ENCODE measurements around the gene RNF8.

Gene RNF8

DNA sequence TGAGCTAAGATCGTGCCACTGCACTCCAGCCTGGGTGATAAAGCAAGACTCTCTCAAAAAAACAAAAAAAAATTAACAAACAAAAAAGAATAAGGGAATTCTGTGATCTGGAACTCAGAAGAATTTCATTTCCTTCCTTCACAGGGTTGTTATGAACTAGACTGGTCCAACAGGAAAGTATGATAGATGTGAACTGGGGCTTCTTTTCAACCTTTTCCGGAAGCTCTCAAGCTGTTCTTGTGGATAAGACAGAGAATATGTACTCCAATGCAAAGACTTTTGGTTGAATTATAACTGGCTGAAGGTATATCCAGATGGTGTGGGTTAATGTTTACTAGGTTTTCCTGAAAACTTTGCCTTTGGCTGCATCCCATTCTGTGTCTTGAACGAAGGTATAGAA lies 5.3 kb downstream of the RNF8 start:
- DNase-seq (ENCODE audit: low spot score) = no peak

DNA sequence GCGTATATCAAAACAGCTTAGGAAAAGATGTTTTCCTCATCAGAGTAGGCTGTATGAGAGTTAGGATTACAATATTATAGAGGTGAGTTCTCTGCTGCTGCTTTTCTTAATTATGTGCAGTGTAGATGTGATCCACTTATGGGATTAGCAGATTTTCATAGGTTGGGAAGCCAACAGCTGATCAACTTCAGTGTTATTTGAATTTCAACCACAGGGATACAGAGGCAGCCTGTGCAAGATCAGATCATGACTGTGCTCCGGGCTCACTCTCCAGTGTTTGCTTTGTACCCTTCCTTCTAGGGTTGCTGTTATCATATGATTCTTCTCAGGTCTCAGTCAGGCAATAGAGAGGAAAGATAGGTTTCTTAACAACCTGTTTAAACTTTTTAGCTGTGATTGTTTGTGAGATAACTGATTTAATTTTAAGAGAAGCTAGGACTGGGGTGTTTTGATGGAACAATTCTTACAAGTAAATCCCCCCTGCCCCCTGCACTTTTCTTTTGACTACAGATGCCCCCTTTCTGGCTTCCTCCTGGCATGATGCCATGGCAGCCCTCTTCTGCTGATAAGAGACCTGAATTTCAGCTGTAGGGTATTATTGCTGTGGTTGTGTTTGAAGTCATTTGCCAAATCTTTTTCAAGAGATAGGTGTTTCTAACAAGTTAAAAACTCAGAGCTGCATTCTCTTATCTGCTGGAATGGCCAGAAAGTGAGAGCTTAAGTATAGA lies 8.5 kb downstream of the RNF8 start:
- DNase-seq (ENCODE audit: low spot score) = no peak

DNA sequence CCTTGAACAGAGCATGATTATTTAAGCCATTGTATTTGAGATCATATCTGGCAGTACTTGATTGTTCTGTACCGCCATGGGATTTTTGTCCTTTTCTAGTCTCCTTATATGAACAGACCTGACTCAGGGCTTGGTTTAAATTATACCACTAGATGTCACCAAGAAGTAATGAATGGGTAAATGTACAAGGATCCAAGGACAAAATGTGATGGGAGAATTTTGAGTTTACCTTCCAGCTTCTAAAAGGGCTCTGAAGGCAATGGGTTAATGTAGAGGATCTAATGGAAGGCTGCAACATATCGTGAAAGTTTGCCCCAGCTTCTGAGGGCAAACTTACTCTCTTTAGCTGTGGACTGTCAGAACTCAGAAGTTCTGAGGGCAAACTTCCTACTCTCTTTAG lies 12.0 kb downstream of the RNF8 start:
- peak; percentile 29 for DNase-seq (ENCODE audit: low spot score)

DNA sequence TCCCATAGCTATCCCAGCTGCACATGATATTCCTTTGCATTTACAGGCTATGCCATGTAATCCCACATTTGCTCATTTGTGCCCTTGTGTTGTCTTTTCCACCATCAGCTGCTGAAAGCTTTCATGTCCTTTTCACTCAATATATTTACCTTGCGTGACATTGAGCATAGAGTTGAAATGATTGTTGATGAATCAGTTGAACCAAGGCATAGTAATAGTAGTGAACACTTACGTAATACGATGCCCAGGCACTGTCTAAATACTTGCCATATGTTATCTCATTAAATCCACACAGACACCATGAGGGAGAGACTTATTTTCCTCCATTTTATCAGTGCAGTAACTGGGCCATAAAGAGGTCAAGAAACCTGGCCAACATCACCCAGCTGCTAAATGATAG lies 13.1 kb downstream of the RNF8 start:
- no peak for DNase-seq (ENCODE audit: low spot score)

DNA sequence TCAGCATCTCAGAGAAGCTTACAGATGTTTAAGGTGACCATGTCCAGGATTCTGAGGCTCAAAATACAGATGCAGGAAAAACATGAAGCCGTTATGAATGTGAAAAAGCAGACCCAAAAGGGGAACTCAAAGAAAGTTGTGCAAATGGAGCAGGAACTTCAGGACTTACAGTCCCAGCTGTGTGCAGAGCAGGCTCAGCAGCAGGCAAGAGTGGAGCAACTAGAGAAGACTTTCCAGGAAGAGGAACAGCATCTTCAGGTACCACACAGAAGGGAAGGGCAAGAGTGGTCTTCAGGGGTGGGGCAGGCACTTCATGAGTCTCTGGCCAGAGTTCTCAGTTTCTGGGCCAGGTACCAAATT lies 15.2 kb downstream of the RNF8 start:
- no peak for DNase-seq (ENCODE audit: low spot score)

DNA sequence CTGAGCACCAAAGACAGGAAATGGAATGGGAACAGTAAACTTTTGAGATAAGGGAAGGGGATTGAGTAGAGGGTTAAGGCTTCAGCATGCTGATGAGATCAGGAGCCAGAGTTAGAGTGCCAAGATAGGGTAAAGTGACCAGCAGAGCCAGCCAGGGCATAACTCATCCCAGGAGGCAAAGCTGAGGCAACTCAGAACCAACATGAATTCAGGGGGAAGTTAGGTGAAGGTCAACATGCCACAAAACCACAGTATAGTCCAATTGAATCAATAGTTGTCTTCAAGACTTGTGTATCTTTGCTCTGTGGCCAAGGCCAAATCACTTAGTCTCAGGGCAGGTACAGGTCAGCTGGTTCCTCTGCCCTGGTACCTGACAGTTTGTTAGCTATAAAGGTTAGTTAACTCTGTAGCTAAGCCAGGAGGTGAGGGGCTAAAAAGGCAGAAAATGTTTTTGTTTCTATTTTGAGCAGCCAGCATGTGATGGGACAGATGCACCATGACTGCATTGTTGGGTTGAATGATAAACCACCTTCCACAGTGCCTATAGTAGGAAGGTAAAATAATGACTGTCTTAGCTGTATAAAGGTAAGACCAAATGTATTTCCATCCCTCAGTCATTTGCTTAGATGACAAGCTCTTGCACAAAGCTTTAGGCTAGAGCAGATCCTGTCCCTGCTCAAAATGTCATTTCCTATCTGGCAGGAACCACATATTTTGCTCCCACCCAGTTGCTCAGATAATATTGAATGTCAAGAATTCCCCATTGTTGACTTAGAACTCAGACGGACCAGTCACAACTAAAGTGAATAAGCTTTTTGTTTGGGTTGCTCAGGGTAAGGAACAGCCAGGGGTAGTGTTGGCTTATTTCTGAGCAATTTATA lies 15.8 kb downstream of the RNF8 start:
- DNase-seq (ENCODE audit: low spot score) = no peak

DNA sequence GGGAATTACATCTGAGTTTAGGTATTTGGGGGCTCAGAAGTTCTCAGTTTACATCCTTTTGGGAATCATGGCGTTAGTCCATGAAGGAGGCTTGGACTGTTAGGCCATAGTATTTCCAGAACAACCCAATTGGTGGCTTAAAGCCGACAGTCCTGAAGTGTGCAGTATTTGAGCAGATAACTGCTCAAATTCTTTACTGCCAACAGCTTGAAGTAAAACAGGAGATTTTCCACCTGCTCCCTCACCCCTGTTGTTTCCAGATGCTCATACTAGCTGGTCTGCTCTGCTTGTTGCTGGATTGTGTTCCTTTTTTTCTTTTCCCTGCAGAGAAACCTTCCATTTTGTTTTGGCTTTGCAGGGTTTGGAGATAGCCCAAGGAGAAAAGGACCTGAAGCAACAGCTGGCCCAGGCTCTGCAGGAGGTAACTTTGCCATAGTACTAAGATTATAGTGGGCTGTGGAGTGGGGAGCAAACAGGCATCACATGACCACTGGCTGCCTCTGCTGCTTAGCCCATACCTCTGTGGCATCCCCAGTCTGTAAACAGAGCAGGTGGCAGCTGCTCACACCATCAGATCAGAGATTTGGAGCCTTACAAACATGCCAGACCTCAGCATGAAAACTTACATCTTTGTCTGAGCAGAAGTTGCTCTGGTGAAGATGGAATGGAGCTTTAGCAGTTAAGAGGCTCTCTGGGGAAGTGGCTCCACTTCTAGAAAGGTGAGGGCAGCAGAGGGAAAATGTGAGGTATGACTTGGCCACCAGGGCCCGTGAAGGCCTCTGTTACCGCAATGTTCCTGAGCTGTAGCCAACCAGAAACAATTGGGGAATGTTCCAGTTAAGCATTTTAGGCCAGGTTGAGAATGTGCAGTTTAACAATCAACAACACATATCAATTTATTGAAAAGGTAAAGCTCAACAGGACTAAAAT lies 17.6 kb downstream of the RNF8 start:
- no peak for DNase-seq (ENCODE audit: low spot score)

DNA sequence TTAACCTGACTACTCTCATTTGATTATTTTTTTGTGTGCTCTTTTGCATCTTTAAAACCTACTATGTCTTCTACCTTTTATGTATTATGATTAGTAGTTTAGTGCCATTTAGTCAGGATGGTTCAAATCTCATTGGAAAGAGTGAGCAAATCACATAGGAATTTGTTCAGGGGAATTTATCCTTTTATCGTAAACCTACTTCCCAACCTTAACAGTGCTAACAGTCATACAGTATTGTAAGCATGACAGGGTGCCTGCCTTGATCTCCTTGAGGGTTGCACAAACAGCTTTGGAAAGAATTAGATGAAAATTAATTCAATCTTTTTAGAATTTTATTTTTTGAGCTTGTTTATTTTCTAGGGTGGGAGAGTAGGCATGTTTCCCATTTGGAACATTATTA lies 18.3 kb downstream of the RNF8 start:
- DNase-seq (ENCODE audit: low spot score) = no peak

DNA sequence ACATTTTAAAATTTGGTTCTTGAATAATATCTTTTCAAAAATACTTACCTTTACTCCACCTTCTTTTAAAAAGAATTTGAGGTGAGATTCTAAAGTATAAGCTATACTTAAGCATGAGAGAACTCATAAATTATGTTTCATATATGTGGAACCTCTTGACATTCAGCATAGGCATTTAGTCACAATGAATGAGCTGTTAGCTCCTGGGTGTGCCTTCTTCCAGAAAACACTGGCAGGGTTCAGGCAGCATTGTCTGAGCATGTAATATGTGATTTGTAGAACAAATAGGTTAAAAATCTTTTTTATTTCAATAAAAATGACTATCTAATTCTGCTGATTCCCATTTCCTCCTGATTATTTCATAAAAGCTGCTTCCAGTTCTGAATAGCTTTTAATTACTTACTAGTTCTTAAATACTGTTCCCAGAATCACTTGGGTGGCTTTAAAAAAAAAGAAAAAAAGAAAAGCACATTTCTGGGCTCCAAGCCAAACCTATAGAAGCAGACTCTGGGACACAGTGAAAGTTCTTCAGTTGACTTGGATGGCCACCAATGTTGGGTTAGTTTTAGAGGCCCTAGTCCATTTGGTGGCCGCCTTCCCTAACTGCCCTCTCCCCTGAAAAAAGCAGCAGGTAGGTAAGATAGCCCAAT lies 20.2 kb downstream of the RNF8 start:
- DNase-seq (ENCODE audit: low spot score) = no peak

DNA sequence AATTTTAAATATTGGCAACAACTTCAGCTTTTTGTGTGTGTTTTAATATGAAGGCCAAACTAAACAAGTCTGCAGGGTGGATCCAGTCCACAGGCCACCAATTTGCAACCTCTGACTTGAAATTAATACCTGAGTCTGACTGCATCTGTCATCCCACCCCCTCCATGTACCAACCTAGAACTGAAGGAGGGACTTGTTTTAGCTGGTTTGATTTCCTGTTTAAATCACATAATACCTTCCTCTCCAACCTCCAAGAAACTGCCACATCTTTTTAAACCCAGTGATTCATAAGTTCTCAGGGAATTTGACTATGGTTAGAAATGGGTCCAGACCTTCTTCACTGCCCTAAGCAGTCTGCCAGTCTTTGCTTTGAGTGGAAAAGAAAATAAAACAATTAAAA lies 21.6 kb downstream of the RNF8 start:
- no peak for DNase-seq (ENCODE audit: low spot score)

DNA sequence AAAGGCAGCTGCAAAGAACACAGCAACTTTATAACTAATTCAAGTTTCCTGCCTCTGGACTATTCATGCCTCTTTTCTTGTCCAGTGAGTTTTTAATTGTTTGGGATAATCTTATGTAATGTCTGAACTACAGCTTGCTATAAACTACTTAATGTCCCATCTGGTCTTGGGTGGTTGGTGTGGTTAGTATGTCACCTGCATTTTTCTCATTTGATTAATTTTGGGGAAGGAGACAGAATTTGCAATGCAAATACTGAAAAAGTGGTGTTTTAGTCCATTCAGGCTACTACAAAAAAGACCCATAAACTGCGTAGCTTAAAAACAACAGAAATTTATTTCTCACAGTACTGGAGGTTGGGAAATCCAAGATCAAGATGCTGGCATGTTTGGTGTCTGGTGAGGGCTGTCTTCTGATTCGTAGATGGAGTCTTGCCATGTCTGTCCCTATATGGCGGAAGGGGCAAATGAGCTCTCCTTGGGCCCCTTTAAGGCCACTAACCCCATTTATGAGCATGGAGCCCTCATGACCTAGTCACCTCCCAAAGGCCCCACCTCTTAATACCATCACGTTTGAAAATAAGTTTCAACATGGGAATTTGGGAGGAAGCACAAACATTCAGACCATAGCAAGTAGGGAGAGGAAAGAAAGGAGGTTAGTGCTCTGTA lies 22.4 kb downstream of the RNF8 start:
- DNase-seq (ENCODE audit: low spot score) = no peak

DNA sequence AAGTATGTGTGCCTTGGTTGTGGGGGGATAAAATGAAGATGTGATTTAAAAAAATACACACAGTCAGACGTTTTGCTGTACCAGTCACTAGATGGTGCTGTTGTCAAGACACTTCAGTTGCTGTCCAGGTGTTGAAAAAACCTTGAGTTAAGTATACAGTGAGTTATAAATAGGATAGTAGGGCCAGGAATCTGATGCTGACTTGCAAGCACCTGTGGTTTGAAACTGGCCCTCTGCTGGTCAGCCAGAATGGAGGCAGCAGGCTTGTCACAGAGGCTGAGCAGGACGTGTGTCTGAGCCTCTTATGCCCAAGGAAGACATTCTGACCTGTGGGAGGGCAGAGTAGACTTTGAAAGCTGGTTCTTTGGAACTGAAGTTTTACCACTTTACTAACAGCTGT lies 27.8 kb downstream of the RNF8 start:
- peak; percentile 77 for DNase-seq (ENCODE audit: low spot score)

DNA sequence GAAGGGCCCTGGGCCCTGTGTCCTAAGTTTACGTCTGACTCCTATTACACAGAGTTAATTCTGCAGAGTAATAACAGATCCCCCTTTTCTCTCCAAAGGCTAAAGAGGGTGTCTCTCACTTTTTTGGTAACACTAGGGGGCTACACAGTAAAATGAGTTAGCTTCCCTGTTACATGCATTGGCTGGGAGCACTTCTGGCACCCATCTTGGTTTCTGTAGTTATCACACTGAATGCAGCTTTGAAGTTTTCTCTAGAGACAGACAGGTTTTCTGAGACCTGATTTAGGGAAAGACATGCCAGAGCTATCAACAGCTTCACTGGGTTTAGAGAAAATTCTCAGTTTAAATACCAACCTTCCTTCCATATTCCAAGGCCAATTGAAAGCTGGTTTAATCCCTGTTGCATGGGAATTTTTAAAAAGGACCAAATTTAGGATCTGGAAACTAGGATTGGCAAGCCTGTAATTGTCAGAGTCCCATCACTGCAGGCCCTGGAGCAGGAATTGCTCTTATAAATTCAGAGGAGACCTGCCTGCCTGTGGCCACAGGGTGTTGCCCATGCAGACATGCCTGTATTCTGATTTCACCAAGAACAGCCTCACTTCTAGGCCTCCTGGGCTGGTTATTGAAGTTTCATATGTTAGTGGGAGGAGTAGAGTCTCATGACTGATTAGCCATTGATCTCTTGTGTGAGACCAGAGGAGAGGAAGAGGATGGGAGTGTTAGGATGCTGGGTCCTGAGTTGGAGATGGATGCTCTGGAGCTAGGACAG lies 29.4 kb downstream of the RNF8 start:
- peak; percentile 52 for DNase-seq (ENCODE audit: low spot score)

DNA sequence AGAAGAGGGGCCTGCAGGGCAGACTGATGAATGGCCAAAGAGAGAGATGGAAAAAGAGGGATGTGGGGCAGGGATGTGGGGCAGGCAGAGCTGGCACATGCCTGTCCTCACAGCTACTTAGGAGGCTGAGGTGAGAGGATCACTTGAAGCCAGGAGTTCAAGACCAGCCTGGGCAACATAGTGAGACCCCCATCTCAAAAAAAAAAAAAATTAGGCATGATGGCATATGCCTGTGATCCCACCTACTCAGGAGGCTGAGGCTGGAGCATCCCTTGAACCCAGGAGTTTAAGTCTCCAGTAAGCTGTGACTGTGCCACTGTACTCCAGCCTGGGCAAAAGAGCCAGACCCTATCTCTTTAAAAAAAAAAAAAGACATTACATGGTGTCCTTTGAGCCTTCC lies 34.8 kb downstream of the RNF8 start:
- no peak for DNase-seq (ENCODE audit: low spot score)

DNA sequence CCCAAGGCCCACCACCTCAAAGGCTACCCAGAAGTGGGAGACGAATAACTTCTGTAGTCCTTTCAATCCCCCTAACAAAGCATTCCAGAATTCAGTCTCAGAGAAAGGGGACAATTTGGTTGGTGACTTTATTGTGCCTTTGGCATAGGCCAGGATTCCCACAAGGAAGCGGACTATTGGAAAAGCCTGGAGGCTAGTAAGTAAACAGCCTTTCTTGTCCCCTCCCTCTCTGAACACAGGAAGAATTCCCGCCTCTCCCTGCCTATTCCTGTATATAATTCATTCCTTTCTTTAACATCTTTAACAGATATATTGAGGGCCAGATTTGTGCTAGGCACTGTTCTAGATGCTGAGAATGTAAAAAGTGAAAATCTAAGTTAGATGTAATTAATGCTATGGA lies 36.1 kb downstream of the RNF8 start:
- DNase-seq (ENCODE audit: low spot score) = no peak

DNA sequence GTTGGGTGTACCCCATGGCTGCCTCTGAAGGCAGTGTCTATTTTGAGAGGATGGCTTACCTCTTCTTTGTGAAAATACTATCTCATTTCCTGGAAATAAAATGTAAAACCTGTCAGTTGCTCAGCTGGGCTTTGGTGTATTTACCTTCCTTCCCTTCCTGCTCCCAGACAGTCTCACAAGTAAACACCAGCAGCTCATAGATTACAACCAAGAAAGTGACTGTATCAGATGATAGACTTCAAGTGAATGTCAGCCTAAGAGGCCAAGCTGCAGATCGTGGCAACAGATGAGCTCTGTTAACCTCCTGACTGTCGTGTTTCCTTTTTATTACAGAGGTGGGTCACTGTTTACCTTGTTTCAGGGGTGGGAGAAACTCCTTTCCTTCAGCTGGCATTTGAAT lies 37.3 kb downstream of the RNF8 start:
- no peak for DNase-seq (ENCODE audit: low spot score)

DNA sequence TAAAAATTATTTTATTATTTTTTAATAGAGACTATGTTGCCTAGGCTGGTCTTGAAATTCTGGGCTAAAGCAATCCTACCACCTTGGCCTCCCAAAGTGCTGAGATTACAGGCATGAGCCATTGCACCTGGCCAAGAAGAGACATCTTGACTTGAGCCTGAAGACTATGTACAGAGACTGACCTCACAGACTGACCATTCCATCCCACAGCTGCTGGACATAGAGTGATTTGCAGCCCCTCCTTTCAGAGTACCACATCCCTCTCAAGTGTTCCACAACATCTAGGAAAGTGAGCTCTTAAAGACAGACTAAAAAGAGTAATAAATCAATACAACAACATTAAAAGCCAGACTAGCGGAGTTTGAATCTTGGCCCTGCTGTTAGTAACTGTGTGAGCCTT lies 39.0 kb downstream of the RNF8 start:
- DNase-seq (ENCODE audit: low spot score) = no peak

DNA sequence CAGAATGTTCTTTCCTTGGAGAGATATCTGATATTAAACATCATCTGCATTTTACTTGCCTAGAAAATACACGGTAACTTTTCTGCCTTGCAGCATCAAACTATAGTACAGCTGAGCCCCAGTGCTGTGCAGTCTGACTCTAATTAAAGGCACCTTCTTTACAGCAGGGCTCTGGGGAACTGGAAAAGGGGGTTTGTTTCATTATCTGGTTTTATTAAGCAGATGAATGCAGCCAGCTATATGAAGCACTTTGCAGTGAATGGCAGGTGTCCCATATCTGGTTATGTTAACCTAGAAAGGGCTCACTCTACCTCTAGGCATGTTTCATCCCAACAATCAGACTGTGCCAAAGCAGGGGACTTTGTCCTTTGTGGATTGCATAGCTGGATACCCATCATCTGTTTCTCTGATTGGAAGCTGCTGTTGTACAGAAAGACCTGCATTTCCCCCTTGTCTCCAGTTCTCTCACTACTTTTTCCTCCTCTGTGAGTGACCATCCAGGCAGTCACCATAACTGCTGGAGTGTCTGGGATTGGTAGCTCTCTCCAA lies 39.7 kb downstream of the RNF8 start:
- DNase-seq (ENCODE audit: low spot score) = no peak

DNA sequence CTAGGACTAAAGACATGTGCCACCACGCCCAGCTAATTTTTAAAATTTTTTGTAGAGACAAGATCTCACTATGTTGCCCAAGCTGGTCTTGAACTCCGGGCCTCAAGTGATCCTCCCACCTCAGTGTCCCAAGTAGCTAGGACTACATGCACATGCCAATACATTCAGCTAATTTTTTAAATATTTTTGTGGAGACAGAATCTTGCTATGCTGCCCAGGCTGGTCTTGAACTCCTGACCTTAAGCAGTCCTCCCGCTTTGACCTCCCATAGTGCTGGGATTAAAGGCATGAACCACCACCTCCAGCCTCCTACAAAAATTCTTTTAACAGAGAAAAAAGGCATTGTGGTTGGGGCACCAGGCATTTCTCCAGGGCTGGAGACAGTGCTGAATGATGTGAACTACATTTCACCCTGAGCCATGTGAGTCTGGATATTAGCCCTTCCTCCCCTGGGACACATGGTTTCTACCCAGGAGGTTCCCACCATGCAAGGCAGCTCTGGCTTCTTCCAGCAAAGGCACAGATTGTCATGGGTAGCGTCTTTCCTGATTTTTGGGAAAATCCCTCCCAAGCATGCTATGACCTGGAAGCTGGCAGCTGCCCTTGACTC lies 42.9 kb downstream of the RNF8 start:
- DNase-seq (ENCODE audit: low spot score) = no peak

DNA sequence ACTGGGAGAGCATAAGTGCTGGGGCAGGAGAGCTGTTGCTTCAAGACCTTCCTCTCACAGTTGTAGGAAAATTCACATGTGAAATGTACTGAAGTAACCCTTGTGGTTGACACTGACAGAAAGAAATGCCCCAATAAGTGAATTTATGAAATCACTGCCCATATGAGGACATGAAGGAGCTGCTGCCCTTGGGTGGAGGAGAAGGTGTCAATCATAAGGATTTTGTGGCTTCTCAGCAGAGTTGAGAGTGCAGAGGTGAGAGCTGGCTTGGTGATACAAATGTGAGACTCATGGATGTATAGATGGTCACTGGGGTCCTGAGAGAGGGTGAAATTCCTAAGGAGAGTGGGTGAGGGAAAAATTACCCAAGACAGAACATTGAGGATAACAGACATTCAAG lies 45.3 kb downstream of the RNF8 start:
- DNase-seq (ENCODE audit: low spot score) = no peak
